Right lobe of liver (tissue), 6 donors: Measurements from ENCODE around the gene PAPOLG. TPM values are rescaled to one million over a fixed set of nuclear protein-coding genes. Genes with fewer than 3 reads are reported as not detected.

ENCODE experiments used
- ATAC-seq, 4 donors: fragments of 200-7000 bp; cut with Tn5 transposase; one replicate each; pipeline ENCODE4 v1.9.1; 2020; ENCODE audit warnings: mild to moderate bottlenecking in 4 of 4, moderate library complexity in 4 of 4
- DNase-seq, 3 donors: peaks; one replicate each; pipeline ENCODE4 v3.0.0-alpha.2; 2020
- H3K27ac ChIP-seq, 3 donors: fragments of 200-600 bp; one replicate each; pipeline ENCODE4 v1.8.0; 2022
- H3K27me3 ChIP-seq, 2 donors: fragments of 200-600 bp; one replicate each; pipeline ENCODE4 v1.8.0; 2022
- H3K36me3 ChIP-seq, 4 donors: fragments of 200-600 bp; sonication (generic) in 1 of 4; one replicate each; pipeline versions ENCODE4 v1.5.1 to v1.8.0; 2017 to 2022; ENCODE audit warnings: control low read depth in 1 of 4
- H3K4me1 ChIP-seq, 4 donors: fragments of 200-600 bp; sonication (generic) in 1 of 4; one replicate each; pipeline versions ENCODE4 v1.5.1 to v1.8.0; 2017 to 2022; ENCODE audit warnings: control low read depth in 1 of 4
- H3K4me3 ChIP-seq, 3 donors: fragments of 200-600 bp; one replicate each; pipeline ENCODE4 v1.8.0; 2022
- H3K9me3 ChIP-seq, 4 donors: fragments of 200-600 bp; sonication (generic) in 1 of 4; one replicate each; pipeline versions ENCODE4 v1.5.1 to v1.8.0; 2017 to 2022; ENCODE audit warnings: control low read depth in 1 of 4
- CTCF ChIP-seq, 4 donors: fragments of 200-600 bp in 3 of 4; fragments of 450-650 bp in 1 of 4; IDR thresholded peaks; one replicate each; pipeline versions ENCODE4 v1.5.1 to v1.8.0; 2016 to 2022; ENCODE audit warnings: antibody characterized with exemption in 4 of 4, mild to moderate bottlenecking in 2 of 4
- POLR2A ChIP-seq: fragments of 450-650 bp; IDR thresholded peaks from one replicate; pipeline ENCODE4 v1.6.1; 2017; ENCODE audit warnings: antibody characterized with exemption, mild to moderate bottlenecking
- WGBS: methylation state at CpG from one replicate; pipeline ENCODE4 v1.1.6; 2018; ENCODE audit warnings: low coverage, low lambda C conversion rate; ENCODE audit not compliant: insufficient coverage; ENCODE audit errors: missing lambda C conversion rate; 5-methylcytosine and 5-hydroxymethylcytosine counted together
- intact Hi-C, 2 donors: fragments of 100-400 bp; cut with DNase I; formaldehyde crosslinking; loops; one replicate each; pipeline versions ENCODE4 v1.11.2 to v1.14.1; 2022
- total RNA-seq, 6 experiments: library from RNA; depleted of rRNA in 2 of 6; stranded (reverse); fragments of >200 nt in 2 of 6; fragmentation: NEBNext Ultra II Directional in 3 of 6; extraction: Animal tissue kit (Norgen Biotek cat#: 25700) in 3 of 6; gene quantifications; one replicate each; pipeline versions ENCODE4 v1.1.0 to v1.2.4, GENCODE V29; 2016 to 2023
- donor health status: DM: no; HTN: yes; CAD: no.
- donor health status: DM: no; HTN: no; CAD: no.
- donor health status: DM: no; HTN: no; CAD: no.
- donor health status: DM: no; HTN: yes; CAD: no.
- donor health status: DM: no; HTN: yes; CAD: no.

PAPOLG gene
- total RNA-seq, 6 experiments from 2014 or later = 3.6 to 5.9 (median 4.2) TPM

- Histone ChIP-seq H3K9me3 (no peaks in the 10 kb centered on the region), H3K27me3 (no peaks in the 10 kb centered on the region), H3K4me1 (no peaks in the 10 kb centered on the region), H3K36me3 (no peaks in the 10 kb centered on the region), H3K4me3 (no peak overlapping the region), H3K27ac (no peak overlapping the region)
- intact Hi-C loops = no loop called here
- 80% methylated on average over 9 of the region's 9 CpGs for WGBS
- TF ChIP-seq CTCF (IDR thresholded peaks at IDR 0.05) = no peak
- TF ChIP-seq POLR2A = no peak
- DNase-seq = no peak
- no peak for ATAC-seq
Measured at GRCh38 chr2:60839126-60839813, 83.2 kb downstream of the PAPOLG start.

- TF ChIP-seq POLR2A (no peak), CTCF (IDR thresholded peaks at IDR 0.05) (no peak)
- ATAC-seq (no peak), DNase-seq (no peak)
- WGBS = 78% methylated on average over 7 of the region's 7 CpGs
- intact Hi-C loops = no loop called here
- Histone ChIP-seq H3K27me3 (no peaks in the 10 kb centered on the region), H3K27ac (no peak overlapping the region), H3K4me3 (no peak overlapping the region), H3K36me3 (no peaks in the 10 kb centered on the region), H3K9me3 (no peaks in the 10 kb centered on the region), H3K4me1 (no peaks in the 10 kb centered on the region)
Measured at GRCh38 chr2:60840880-60841279, 84.8 kb downstream of the PAPOLG start.

GRCh38 chr2:60843006-60843405 is 86.9 kb downstream of the PAPOLG start:
- ATAC-seq = peak in 1 of 4 donors; percentile 26
- Histone ChIP-seq H3K4me3 (no peak overlapping the region), H3K4me1 (no peaks in the 10 kb centered on the region), H3K36me3 (no peaks in the 10 kb centered on the region), H3K27me3 (no peaks in the 10 kb centered on the region), H3K27ac (no peak overlapping the region), H3K9me3 (no peaks in the 10 kb centered on the region)
- 81% methylated on average over 4 of the region's 6 CpGs for WGBS
- DNase-seq = no peak
- intact Hi-C loops = no loop called here
- no peak for TF ChIP-seq CTCF (IDR thresholded peaks at IDR 0.05)
- no peak for TF ChIP-seq POLR2A

- H3K4me3 ChIP-seq = no peak overlapping the region
- WGBS = 69% methylated on average over 2 of the region's 2 CpGs
- intact Hi-C loops = no loop called here
- no peaks in the 10 kb centered on the region for H3K9me3 ChIP-seq
- H3K27me3 ChIP-seq = no peaks in the 10 kb centered on the region
- TF ChIP-seq POLR2A (no peak), CTCF (IDR thresholded peaks at IDR 0.05) (no peak)
- no peaks in the 10 kb centered on the region for H3K4me1 ChIP-seq
- H3K36me3 ChIP-seq = no peaks in the 10 kb centered on the region
- DNase-seq = no peak
- ATAC-seq = peak in 1 of 4 donors; percentile 24
- H3K27ac ChIP-seq = no peak overlapping the region
Measured at GRCh38 chr2:60844105-60844504, 88.0 kb downstream of the PAPOLG start.
